ENCODE measurements around the gene CAMTA1.
A peak's percentile ranks its signal among the peaks of the same experiment; 100 is the strongest.

The CAMTA1 gene

GRCh38 chr1:7097938-7098592 is 312.8 kb downstream of the CAMTA1 start:
- no peak for DNase-seq

GRCh38 chr1:7098641-7099040 is 313.4 kb downstream of the CAMTA1 start:
- DNase-seq, result no peak

GRCh38 chr1:7100479-7100878 is 315.2 kb downstream of the CAMTA1 start:
- DNase-seq, result no peak

- DNase-seq, result no peak
Observed at GRCh38 chr1:7101187-7101586, 315.9 kb downstream of the CAMTA1 start.

GRCh38 chr1:7103361-7103782 is 318.1 kb downstream of the CAMTA1 start:
- DNase-seq, result no peak

GRCh38 chr1:7103874-7104273 is 318.6 kb downstream of the CAMTA1 start:
- DNase-seq, result no peak

- DNase-seq, result no peak
Observed at GRCh38 chr1:7104339-7104738, 319.1 kb downstream of the CAMTA1 start.

- DNase-seq, result no peak
Observed at GRCh38 chr1:7105269-7105668, 320.0 kb downstream of the CAMTA1 start.

- DNase-seq, result no peak
Observed at GRCh38 chr1:7106442-7107108, 321.3 kb downstream of the CAMTA1 start.

- no peak for DNase-seq
Observed at GRCh38 chr1:7107109-7107830, 322.0 kb downstream of the CAMTA1 start.

- no peak for DNase-seq
Observed at GRCh38 chr1:7108251-7108650, 323.0 kb downstream of the CAMTA1 start.

- DNase-seq, result no peak
Observed at GRCh38 chr1:7109901-7110300, 324.6 kb downstream of the CAMTA1 start.

GRCh38 chr1:7110321-7110720 is 325.1 kb downstream of the CAMTA1 start:
- DNase-seq, result no peak

GRCh38 chr1:7111853-7112252 is 326.6 kb downstream of the CAMTA1 start:
- no peak for DNase-seq

- DNase-seq, result no peak
Observed at GRCh38 chr1:7113136-7113535, 327.9 kb downstream of the CAMTA1 start.

GRCh38 chr1:7113822-7114221 is 328.6 kb downstream of the CAMTA1 start:
- DNase-seq, result no peak

GRCh38 chr1:7116001-7116400 is 330.7 kb downstream of the CAMTA1 start:
- DNase-seq, result no peak

GRCh38 chr1:7117399-7118281 is 332.4 kb downstream of the CAMTA1 start:
- no peak for DNase-seq

- no peak for DNase-seq
Observed at GRCh38 chr1:7119156-7119555, 333.9 kb downstream of the CAMTA1 start.

- DNase-seq, result no peak
Observed at GRCh38 chr1:7120863-7121621, 335.8 kb downstream of the CAMTA1 start.

- DNase-seq, result no peak
Observed at GRCh38 chr1:7121622-7121988, 336.4 kb downstream of the CAMTA1 start.

- DNase-seq, result peak; percentile 40
Observed at GRCh38 chr1:7127322-7128075, 342.2 kb downstream of the CAMTA1 start.

Measured in GF-D8 (cell line).